HepG2 (cell line): Measurements from ENCODE around the gene SLC12A5. TPM values are rescaled to one million over a fixed set of nuclear protein-coding genes. Genes with fewer than 3 reads are reported as not detected.

Source experiments
- DPF2 ChIP-seq: sonication (generic); formaldehyde crosslinking; IDR thresholded peaks from 2 replicates; pipeline ENCODE4 v1.4.0; 2020; ENCODE audit warnings: mild to moderate bottlenecking, low read depth, missing genetic modification reagents, borderline replicate concordance
- FOXK1 ChIP-seq: sonication (generic); formaldehyde crosslinking; IDR thresholded peaks from 2 replicates; pipeline ENCODE4 v1.4.0; 2020; ENCODE audit warnings: low read depth, missing genetic modification reagents, borderline replicate concordance
- FOXP1 ChIP-seq, 2 experiments: fragments of 450-650 bp in 1 of 2; IDR thresholded peaks; 2 replicates each; pipeline ENCODE4 v1.6.1; 2017 to 2018; ENCODE audit warnings: antibody characterized with exemption in 1 of 2
- GTF2F1 ChIP-seq: fragments of 150-350 bp; IDR thresholded peaks from 2 replicates; pipeline ENCODE4 v1.6.1; 2014; ENCODE audit warnings: low read length
- IKZF1 ChIP-seq: fragments of 450-650 bp; IDR thresholded peaks from 2 replicates; pipeline ENCODE4 v1.7.1; 2016
- KIAA2018 ChIP-seq: sonication (generic); formaldehyde crosslinking; IDR thresholded peaks from 2 replicates; pipeline ENCODE4 v1.5.0; 2020; ENCODE audit warnings: mild to moderate bottlenecking, missing genetic modification reagents, borderline replicate concordance
- MAFF ChIP-seq: IDR thresholded peaks from 2 replicates; pipeline ENCODE4 v1.6.1; 2011; ENCODE audit warnings: low read depth, low read length, improper control_type of control experiment
- MTA3 ChIP-seq: sonication (generic); formaldehyde crosslinking; IDR thresholded peaks from 2 replicates; pipeline ENCODE4 v1.4.0; 2020; ENCODE audit warnings: missing genetic modification reagents
- NCOA2 ChIP-seq: sonication (generic); formaldehyde crosslinking; IDR thresholded peaks from 2 replicates; pipeline ENCODE4 v1.8.0; 2022; ENCODE audit warnings: inconsistent platforms
- NKX3-1 ChIP-seq: sonication (generic); formaldehyde crosslinking; IDR thresholded peaks from 2 replicates; pipeline ENCODE4 v1.5.0; 2020; ENCODE audit warnings: missing genetic modification reagents
- PLRG1 ChIP-seq: fragments of 450-650 bp; conservative IDR thresholded peaks from 2 replicates; pipeline ENCODE4 v1.6.1; 2016
- RELA ChIP-seq: sonication (generic); formaldehyde crosslinking; IDR thresholded peaks from 2 replicates; pipeline ENCODE4 v1.4.0; 2020; ENCODE audit warnings: missing genetic modification reagents
- ZFP36L1 ChIP-seq: sonication (generic); formaldehyde crosslinking; IDR thresholded peaks from 2 replicates; pipeline ENCODE4 v1.8.0; 2022; ENCODE audit warnings: mild to moderate bottlenecking, missing genetic modification reagents, moderate library complexity
- ZNF510 ChIP-seq: sonication (generic); formaldehyde crosslinking; IDR thresholded peaks from 2 replicates; pipeline ENCODE4 v1.4.0; 2020; ENCODE audit warnings: low read depth, mild to moderate bottlenecking, missing genetic modification reagents
- polyA plus RNA-seq, 8 experiments: library from polyadenylated mRNA; depleted of rRNA in 3 of 8; stranded (reverse) in 7 of 8; unstranded in 1 of 8; fragments of >200 nt; fragmentation: Illumina TruSeq in 4 of 8; extraction: Trizol in 4 of 8; gene quantifications; 2 replicates each; pipeline versions ENCODE4 v1.2.1 to v1.2.3, GENCODE V29; 2011 to 2016; ENCODE audit warnings: low read depth in 4 of 8, missing spikeins in 1 of 8, mixed read lengths in 1 of 8; ENCODE audit not compliant: insufficient read depth in 1 of 8
- total RNA-seq, 5 experiments: library from RNA; depleted of rRNA; stranded (reverse); fragments of >200 nt; fragmentation: Illumina TruSeq; extraction: Trizol; gene quantifications; 2 replicates each; pipeline ENCODE4 v1.2.3, GENCODE V29; 2016; ENCODE audit warnings: low read depth in 1 of 5
- TF ChIP-seq, protein P1 (sequence below): sonication (generic); formaldehyde crosslinking; IDR thresholded peaks from 2 replicates; pipeline ENCODE4 v1.4.0; 2020; ENCODE audit warnings: mild to moderate bottlenecking, missing genetic modification reagents
- TF ChIP-seq, protein P2 (sequence below): sonication (generic); formaldehyde crosslinking; IDR thresholded peaks from 2 replicates; pipeline ENCODE4 v1.4.0; 2020; ENCODE audit warnings: mild to moderate bottlenecking, missing genetic modification reagents

Gene SLC12A5
- total and polyA plus RNA-seq, 2 of the 13 experiments (the other 11 are each of a cell fraction or from before 2014, with no cell fraction given): 4.3 to 5.4 TPM

DNA sequence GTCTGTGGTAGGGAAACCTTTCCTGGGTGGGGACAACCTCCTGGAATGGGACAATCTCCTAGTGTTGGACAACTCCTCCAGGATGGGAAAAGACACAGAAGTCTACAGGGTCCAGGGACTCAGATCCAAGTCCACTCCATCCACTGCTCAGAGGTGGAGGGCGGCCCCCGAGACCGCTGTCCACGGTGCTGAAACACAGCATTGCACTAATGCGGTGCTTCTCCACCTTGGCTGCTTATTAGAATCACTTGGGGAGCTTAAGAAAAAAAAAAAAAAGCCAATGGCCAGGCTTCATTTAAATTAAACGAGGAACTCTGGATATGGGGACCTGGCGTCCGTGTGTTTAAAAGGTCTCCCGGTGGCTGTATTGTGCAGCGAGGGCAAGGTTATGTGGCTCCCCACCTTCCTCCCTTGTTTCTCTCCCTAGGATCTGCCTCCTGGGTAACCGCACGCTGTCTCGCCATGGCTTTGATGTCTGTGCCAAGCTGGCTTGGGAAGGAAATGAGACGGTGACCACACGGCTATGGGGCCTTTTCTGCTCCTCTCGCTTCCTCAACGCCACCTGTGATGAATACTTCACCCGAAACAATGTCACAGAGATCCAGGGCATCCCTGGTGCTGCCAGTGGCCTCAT is 12.0 kb downstream of the SLC12A5 start (continued):
- TF ChIP-seq MTA3 (no peak), NCOA2 (CRISPR knock-in tag) (peak; percentile 75), DPF2 (no peak), FOXP1 (IDR thresholded peaks at IDR 0.05) (no peak), FOXP1 (CRISPR knock-in tag; IDR thresholded peaks at IDR 0.05) (peak; percentile 10; the same call in 1 of the 2 replicates), FOXK1 (CRISPR knock-in tag) (peak; percentile 89; the same call in 1 of the 2 replicates), ZFP36L1 (peak; percentile 61; the same call in 1 of the 2 replicates), GTF2F1 (no peak), NKX3-1 (CRISPR knock-in tag) (peak; percentile 99), RELA (CRISPR knock-in tag) (no peak), MAFF (no peak), KIAA2018 (no peak), ZNF510 (CRISPR knock-in tag) (0 out of 2 replicates have a peak, but pooled peaks have one; percentile 46), PLRG1 (no peak), IKZF1 (no peak)
- TF ChIP-seq, protein P1, sequence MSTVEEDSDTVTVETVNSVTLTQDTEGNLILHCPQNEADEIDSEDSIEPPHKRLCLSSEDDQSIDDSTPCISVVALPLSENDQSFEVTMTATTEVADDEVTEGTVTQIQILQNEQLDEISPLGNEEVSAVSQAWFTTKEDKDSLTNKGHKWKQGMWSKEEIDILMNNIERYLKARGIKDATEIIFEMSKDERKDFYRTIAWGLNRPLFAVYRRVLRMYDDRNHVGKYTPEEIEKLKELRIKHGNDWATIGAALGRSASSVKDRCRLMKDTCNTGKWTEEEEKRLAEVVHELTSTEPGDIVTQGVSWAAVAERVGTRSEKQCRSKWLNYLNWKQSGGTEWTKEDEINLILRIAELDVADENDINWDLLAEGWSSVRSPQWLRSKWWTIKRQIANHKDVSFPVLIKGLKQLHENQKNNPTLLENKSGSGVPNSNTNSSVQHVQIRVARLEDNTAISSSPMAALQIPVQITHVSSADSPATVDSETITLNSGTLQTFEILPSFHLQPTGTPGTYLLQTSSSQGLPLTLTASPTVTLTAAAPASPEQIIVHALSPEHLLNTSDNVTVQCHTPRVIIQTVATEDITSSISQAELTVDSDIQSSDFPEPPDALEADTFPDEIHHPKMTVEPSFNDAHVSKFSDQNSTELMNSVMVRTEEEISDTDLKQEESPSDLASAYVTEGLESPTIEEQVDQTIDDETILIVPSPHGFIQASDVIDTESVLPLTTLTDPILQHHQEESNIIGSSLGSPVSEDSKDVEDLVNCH: no peak
- TF ChIP-seq, protein P2, sequence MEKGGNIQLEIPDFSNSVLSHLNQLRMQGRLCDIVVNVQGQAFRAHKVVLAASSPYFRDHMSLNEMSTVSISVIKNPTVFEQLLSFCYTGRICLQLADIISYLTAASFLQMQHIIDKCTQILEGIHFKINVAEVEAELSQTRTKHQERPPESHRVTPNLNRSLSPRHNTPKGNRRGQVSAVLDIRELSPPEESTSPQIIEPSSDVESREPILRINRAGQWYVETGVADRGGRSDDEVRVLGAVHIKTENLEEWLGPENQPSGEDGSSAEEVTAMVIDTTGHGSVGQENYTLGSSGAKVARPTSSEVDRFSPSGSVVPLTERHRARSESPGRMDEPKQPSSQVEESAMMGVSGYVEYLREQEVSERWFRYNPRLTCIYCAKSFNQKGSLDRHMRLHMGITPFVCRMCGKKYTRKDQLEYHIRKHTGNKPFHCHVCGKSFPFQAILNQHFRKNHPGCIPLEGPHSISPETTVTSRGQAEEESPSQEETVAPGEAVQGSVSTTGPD (CRISPR knock-in tag): peak; percentile 33; the same call in 1 of the 2 replicates
